ENCODE results near the gene GIMAP4.

GIMAP4 gene

DNA sequence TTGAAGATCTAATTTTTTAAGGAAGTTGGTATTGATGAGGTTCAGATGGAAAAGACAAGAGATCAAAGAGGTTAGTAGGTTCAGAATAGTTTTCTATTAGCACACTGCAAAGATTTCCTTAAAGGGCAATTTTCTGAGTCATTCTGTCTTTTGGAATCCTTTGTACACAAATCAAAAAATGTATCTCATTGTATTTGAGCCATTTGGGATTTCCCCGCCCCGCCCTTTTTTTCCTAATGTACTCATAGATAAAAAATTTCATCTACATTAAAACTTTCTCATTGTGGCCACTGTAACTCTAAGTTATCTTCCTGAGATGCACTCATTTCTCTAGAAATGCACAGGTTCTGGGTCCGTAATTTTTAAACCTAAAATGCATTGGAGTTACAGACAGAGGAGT lies 52.9 kb downstream of the GIMAP4 start:
- Histone ChIP-seq H3K27me3 (ENCODE audit: control insufficient read depth, insufficient read depth, low read length) (no peaks in the 10 kb centered on the region), H3K9me3 (ENCODE audit: control insufficient read depth, insufficient read depth, low read length) (no peaks in the 10 kb centered on the region), H3K36me3 (ENCODE audit: control insufficient read depth, insufficient read depth, low read length) (no peaks in the 10 kb centered on the region), H3K9ac (ENCODE audit: low read depth, low read length) (no peak overlapping the region), H3K4me1 (ENCODE audit: control insufficient read depth, insufficient read depth, low read length) (no peaks in the 10 kb centered on the region), H3K4me3 (ENCODE audit: low read depth, low read length) (no peak overlapping the region)

DNA sequence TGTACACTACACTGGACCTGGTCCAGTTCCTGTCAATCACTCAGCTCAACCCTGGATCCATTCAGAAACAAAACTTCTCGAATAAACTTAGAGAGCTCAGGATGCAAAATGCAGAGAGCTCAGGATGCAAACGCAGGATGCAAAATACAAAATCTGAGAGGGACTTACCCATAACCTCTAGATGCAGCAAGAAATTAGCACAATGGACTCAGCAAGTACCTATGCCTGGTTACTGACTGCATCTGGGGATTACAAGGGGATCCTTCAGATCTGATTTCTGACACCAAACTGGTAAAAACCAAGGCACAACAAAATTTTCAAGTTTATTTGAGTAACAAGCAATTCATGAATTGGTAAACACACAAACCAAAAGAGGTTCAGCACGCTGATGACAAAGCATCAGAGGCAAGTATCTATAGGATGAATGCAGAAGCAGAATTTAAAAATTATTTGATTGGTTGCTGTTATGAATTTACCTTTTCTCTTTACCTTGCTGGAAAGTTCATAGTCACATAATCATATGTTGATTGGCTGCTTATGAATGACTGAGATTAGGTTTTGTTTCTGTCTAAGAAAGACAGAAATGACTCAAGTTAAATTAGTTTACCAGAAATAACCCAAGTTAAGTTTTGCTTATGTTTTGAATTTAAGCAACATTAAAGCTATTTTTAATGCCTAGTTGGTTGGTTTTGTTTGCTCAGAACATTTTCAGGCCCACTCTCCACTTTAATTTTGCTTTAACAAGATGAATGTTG lies 53.6 kb downstream of the GIMAP4 start:
- no peak overlapping the region for H3K4me3 ChIP-seq (ENCODE audit: low read depth, low read length)
- H3K36me3 ChIP-seq (ENCODE audit: control insufficient read depth, insufficient read depth, low read length): no peaks in the 10 kb centered on the region
- H3K9me3 ChIP-seq (ENCODE audit: control insufficient read depth, insufficient read depth, low read length): no peaks in the 10 kb centered on the region
- H3K4me1 ChIP-seq (ENCODE audit: control insufficient read depth, insufficient read depth, low read length): no peaks in the 10 kb centered on the region
- H3K27me3 ChIP-seq (ENCODE audit: control insufficient read depth, insufficient read depth, low read length): no peaks in the 10 kb centered on the region
- no peak overlapping the region for H3K9ac ChIP-seq (ENCODE audit: low read depth, low read length)

DNA sequence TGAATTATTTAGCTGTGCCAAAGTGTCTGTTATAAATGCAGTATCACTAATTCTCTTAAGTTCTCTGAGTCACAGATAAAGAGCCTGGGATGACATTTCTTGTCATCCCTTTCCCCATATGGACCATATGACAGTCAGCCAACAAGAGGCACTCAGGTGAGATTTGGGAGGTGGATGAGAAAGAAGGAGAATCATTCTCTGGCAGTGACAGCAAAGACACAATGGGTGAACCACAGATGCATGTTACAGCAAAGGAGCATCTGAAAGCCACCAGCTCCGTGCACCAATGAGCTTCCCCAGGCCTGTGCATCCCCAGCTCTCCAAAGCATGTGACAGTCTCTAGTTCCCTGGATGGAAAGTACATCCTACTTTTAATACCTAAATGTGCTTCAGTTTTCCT lies 54.2 kb downstream of the GIMAP4 start:
- H3K4me1 ChIP-seq (ENCODE audit: control insufficient read depth, insufficient read depth, low read length): no peaks in the 10 kb centered on the region
- H3K4me3 ChIP-seq (ENCODE audit: low read depth, low read length): no peak overlapping the region
- no peaks in the 10 kb centered on the region for H3K36me3 ChIP-seq (ENCODE audit: control insufficient read depth, insufficient read depth, low read length)
- no peaks in the 10 kb centered on the region for H3K27me3 ChIP-seq (ENCODE audit: control insufficient read depth, insufficient read depth, low read length)
- H3K9ac ChIP-seq (ENCODE audit: low read depth, low read length): no peak overlapping the region
- no peaks in the 10 kb centered on the region for H3K9me3 ChIP-seq (ENCODE audit: control insufficient read depth, insufficient read depth, low read length)

Data from iPS-15b (cell line).